ENCODE measurements around the gene FUCA2.
A peak's percentile ranks its signal among the peaks of the same experiment; 100 is the strongest.

FUCA2 gene

GRCh38 chr6:143546599-143546998 is 35.1 kb upstream of the FUCA2 start:
- no peaks in the 10 kb centered on the region for H3K27me3 ChIP-seq (ENCODE audit: control insufficient read depth in 1 of 2, insufficient read depth in 2 of 2, low read length in 2 of 2)
- H3K4me1 ChIP-seq (ENCODE audit: control insufficient read depth in 1 of 2, insufficient read depth in 2 of 2, low read length in 2 of 2), result peaks cover 35 to 57% of the 10 kb centered on the region in 2 donors
- H3K9me3 ChIP-seq (ENCODE audit: control insufficient read depth in 1 of 2, low read length in 2 of 2), result no peaks in the 10 kb centered on the region
- H3K9ac ChIP-seq (ENCODE audit: low read depth in 1 of 2, low read length in 2 of 2), result no peak overlapping the region
- no peaks in the 10 kb centered on the region for H3K36me3 ChIP-seq (ENCODE audit: control insufficient read depth in 1 of 2, insufficient read depth in 2 of 2, low read length in 2 of 2)
- no peak overlapping the region for H3K4me3 ChIP-seq (ENCODE audit: low read depth in 1 of 2, low read length in 2 of 2)
- H3K27ac ChIP-seq (ENCODE audit: low read depth, low read length), result no peak overlapping the region

GRCh38 chr6:143545976-143546547 is 34.5 kb upstream of the FUCA2 start:
- Histone ChIP-seq H3K9ac (ENCODE audit: low read depth in 1 of 2, low read length in 2 of 2) (peak overlapping the region in 1 of 2 donors; percentile 22), H3K36me3 (ENCODE audit: control insufficient read depth in 1 of 2, insufficient read depth in 2 of 2, low read length in 2 of 2) (no peaks in the 10 kb centered on the region), H3K27me3 (ENCODE audit: control insufficient read depth in 1 of 2, insufficient read depth in 2 of 2, low read length in 2 of 2) (no peaks in the 10 kb centered on the region), H3K9me3 (ENCODE audit: control insufficient read depth in 1 of 2, low read length in 2 of 2) (no peaks in the 10 kb centered on the region), H3K27ac (ENCODE audit: low read depth, low read length) (peak overlapping the region; percentile 16), H3K4me1 (ENCODE audit: control insufficient read depth in 1 of 2, insufficient read depth in 2 of 2, low read length in 2 of 2) (peaks cover 35 to 62% of the 10 kb centered on the region in 2 donors), H3K4me3 (ENCODE audit: low read depth in 1 of 2, low read length in 2 of 2) (no peak overlapping the region)

DNA sequence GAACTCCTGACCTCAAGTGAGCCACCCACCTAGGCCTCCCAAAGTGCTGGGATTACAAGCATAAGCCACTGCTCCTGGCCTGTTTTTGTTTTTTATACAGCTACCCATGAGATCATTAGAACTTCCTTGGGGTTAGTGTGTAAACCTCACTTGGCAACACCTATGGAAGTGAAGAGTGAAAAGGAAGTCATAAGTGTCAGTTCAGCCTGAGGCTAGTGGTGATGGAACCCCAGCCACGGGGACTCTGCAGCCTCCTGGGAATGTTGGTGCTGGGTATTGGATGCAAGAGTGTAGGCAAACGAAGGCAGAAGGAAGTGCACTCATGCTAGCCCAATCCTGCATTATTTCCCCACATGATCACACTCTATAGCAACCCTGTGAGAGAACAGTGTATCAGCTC is 33.6 kb upstream of the FUCA2 start:
- Histone ChIP-seq H3K9ac (ENCODE audit: low read depth in 1 of 2, low read length in 2 of 2) (peak overlapping the region in 1 of 2 donors; percentile 22), H3K9me3 (ENCODE audit: control insufficient read depth in 1 of 2, low read length in 2 of 2) (no peaks in the 10 kb centered on the region), H3K4me3 (ENCODE audit: low read depth in 1 of 2, low read length in 2 of 2) (no peak overlapping the region), H3K36me3 (ENCODE audit: control insufficient read depth in 1 of 2, insufficient read depth in 2 of 2, low read length in 2 of 2) (no peaks in the 10 kb centered on the region), H3K27me3 (ENCODE audit: control insufficient read depth in 1 of 2, insufficient read depth in 2 of 2, low read length in 2 of 2) (no peaks in the 10 kb centered on the region), H3K4me1 (ENCODE audit: control insufficient read depth in 1 of 2, insufficient read depth in 2 of 2, low read length in 2 of 2) (peaks cover 35 to 65% of the 10 kb centered on the region in 2 donors), H3K27ac (ENCODE audit: low read depth, low read length) (no peak overlapping the region)

GRCh38 chr6:143544011-143544696 is 32.6 kb upstream of the FUCA2 start:
- Histone ChIP-seq H3K4me3 (ENCODE audit: low read depth in 1 of 2, low read length in 2 of 2) (peak overlapping the region; percentile 20 to 25), H3K27me3 (ENCODE audit: control insufficient read depth in 1 of 2, insufficient read depth in 2 of 2, low read length in 2 of 2) (no peaks in the 10 kb centered on the region), H3K36me3 (ENCODE audit: control insufficient read depth in 1 of 2, insufficient read depth in 2 of 2, low read length in 2 of 2) (no peaks in the 10 kb centered on the region), H3K4me1 (ENCODE audit: control insufficient read depth in 1 of 2, insufficient read depth in 2 of 2, low read length in 2 of 2) (peaks cover 30 to 64% of the 10 kb centered on the region in 2 donors), H3K9ac (ENCODE audit: low read depth in 1 of 2, low read length in 2 of 2) (peak overlapping the region in 1 of 2 donors; percentile 25), H3K9me3 (ENCODE audit: control insufficient read depth in 1 of 2, low read length in 2 of 2) (no peaks in the 10 kb centered on the region), H3K27ac (ENCODE audit: low read depth, low read length) (no peak overlapping the region)

GRCh38 chr6:143543435-143543834 is 31.9 kb upstream of the FUCA2 start:
- peak overlapping the region in 1 of 2 donors; percentile 20 for H3K4me3 ChIP-seq (ENCODE audit: low read depth in 1 of 2, low read length in 2 of 2)
- no peaks in the 10 kb centered on the region for H3K36me3 ChIP-seq (ENCODE audit: control insufficient read depth in 1 of 2, insufficient read depth in 2 of 2, low read length in 2 of 2)
- no peaks in the 10 kb centered on the region for H3K27me3 ChIP-seq (ENCODE audit: control insufficient read depth in 1 of 2, insufficient read depth in 2 of 2, low read length in 2 of 2)
- no peak overlapping the region for H3K27ac ChIP-seq (ENCODE audit: low read depth, low read length)
- H3K4me1 ChIP-seq (ENCODE audit: control insufficient read depth in 1 of 2, insufficient read depth in 2 of 2, low read length in 2 of 2), result peaks cover 29 to 66% of the 10 kb centered on the region in 2 donors
- no peaks in the 10 kb centered on the region for H3K9me3 ChIP-seq (ENCODE audit: control insufficient read depth in 1 of 2, low read length in 2 of 2)
- H3K9ac ChIP-seq (ENCODE audit: low read depth in 1 of 2, low read length in 2 of 2), result peak overlapping the region in 1 of 2 donors; percentile 25

DNA sequence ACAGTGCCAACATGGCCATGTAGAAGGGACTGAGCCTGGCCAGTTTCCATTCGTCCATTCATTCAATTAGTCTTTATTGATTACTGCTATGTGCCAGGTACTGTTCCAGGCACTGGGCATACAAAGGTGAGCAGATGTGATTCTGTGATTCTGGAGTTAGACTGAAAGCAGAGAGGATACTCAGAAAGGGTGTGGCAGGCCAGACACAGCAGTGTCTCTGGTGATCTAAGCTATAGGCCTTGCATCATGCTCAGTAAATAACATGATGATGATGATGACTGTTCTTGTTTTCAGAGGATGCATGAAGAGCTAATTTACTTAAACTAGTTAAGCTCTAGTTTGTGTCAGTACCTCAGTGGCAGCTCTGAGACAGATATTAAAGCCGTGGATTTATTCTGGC is 31.4 kb upstream of the FUCA2 start:
- H3K9me3 ChIP-seq (ENCODE audit: control insufficient read depth in 1 of 2, low read length in 2 of 2), result no peaks in the 10 kb centered on the region
- no peak overlapping the region for H3K4me3 ChIP-seq (ENCODE audit: low read depth in 1 of 2, low read length in 2 of 2)
- H3K27me3 ChIP-seq (ENCODE audit: control insufficient read depth in 1 of 2, insufficient read depth in 2 of 2, low read length in 2 of 2), result no peaks in the 10 kb centered on the region
- no peak overlapping the region for H3K27ac ChIP-seq (ENCODE audit: low read depth, low read length)
- no peaks in the 10 kb centered on the region for H3K36me3 ChIP-seq (ENCODE audit: control insufficient read depth in 1 of 2, insufficient read depth in 2 of 2, low read length in 2 of 2)
- peaks cover 34 to 71% of the 10 kb centered on the region in 2 donors for H3K4me1 ChIP-seq (ENCODE audit: control insufficient read depth in 1 of 2, insufficient read depth in 2 of 2, low read length in 2 of 2)
- no peak overlapping the region for H3K9ac ChIP-seq (ENCODE audit: low read depth in 1 of 2, low read length in 2 of 2)

GRCh38 chr6:143540192-143540591 is 28.7 kb upstream of the FUCA2 start:
- H3K9ac ChIP-seq (ENCODE audit: low read depth in 1 of 2, low read length in 2 of 2), result peak overlapping the region in 1 of 2 donors; percentile 33
- no peaks in the 10 kb centered on the region for H3K27me3 ChIP-seq (ENCODE audit: control insufficient read depth in 1 of 2, insufficient read depth in 2 of 2, low read length in 2 of 2)
- H3K9me3 ChIP-seq (ENCODE audit: control insufficient read depth in 1 of 2, low read length in 2 of 2), result no peaks in the 10 kb centered on the region
- H3K27ac ChIP-seq (ENCODE audit: low read depth, low read length), result no peak overlapping the region
- peaks cover 40 to 67% of the 10 kb centered on the region in 2 donors for H3K4me1 ChIP-seq (ENCODE audit: control insufficient read depth in 1 of 2, insufficient read depth in 2 of 2, low read length in 2 of 2)
- no peak overlapping the region for H3K4me3 ChIP-seq (ENCODE audit: low read depth in 1 of 2, low read length in 2 of 2)
- H3K36me3 ChIP-seq (ENCODE audit: control insufficient read depth in 1 of 2, insufficient read depth in 2 of 2, low read length in 2 of 2), result no peaks in the 10 kb centered on the region

- no peak overlapping the region for H3K9ac ChIP-seq (ENCODE audit: low read depth in 1 of 2, low read length in 2 of 2)
- H3K27ac ChIP-seq (ENCODE audit: low read depth, low read length), result no peak overlapping the region
- H3K27me3 ChIP-seq (ENCODE audit: control insufficient read depth in 1 of 2, insufficient read depth in 2 of 2, low read length in 2 of 2), result no peaks in the 10 kb centered on the region
- H3K36me3 ChIP-seq (ENCODE audit: control insufficient read depth in 1 of 2, insufficient read depth in 2 of 2, low read length in 2 of 2), result no peaks in the 10 kb centered on the region
- peaks cover 43 to 67% of the 10 kb centered on the region in 2 donors for H3K4me1 ChIP-seq (ENCODE audit: control insufficient read depth in 1 of 2, insufficient read depth in 2 of 2, low read length in 2 of 2)
- H3K4me3 ChIP-seq (ENCODE audit: low read depth in 1 of 2, low read length in 2 of 2), result no peak overlapping the region
- no peaks in the 10 kb centered on the region for H3K9me3 ChIP-seq (ENCODE audit: control insufficient read depth in 1 of 2, low read length in 2 of 2)
Measured at GRCh38 chr6:143539734-143540133, 28.2 kb upstream of the FUCA2 start.

DNA sequence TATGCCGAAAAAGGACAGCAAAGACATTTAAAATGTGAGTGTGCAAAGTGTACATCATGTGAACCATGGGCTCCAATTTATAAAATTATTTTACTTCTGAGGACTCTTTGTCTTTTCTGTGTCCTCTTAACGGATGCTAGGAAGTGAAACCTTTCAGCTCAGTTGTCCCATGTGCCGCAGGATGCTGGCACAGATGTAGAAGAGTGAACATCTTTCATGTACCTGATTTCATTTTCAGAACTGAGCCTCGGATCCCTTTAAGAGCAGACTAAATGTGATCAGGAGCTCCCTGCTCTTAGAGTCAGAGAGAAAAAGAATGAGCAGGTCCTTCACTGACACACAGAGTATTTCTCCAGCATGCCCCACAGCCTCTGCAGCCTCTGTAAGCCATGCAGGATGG is 27.6 kb upstream of the FUCA2 start:
- Histone ChIP-seq H3K36me3 (ENCODE audit: control insufficient read depth in 1 of 2, insufficient read depth in 2 of 2, low read length in 2 of 2) (no peaks in the 10 kb centered on the region), H3K27ac (ENCODE audit: low read depth, low read length) (no peak overlapping the region), H3K27me3 (ENCODE audit: control insufficient read depth in 1 of 2, insufficient read depth in 2 of 2, low read length in 2 of 2) (no peaks in the 10 kb centered on the region), H3K4me1 (ENCODE audit: control insufficient read depth in 1 of 2, insufficient read depth in 2 of 2, low read length in 2 of 2) (peaks cover 39 to 64% of the 10 kb centered on the region in 2 donors), H3K9ac (ENCODE audit: low read depth in 1 of 2, low read length in 2 of 2) (no peak overlapping the region), H3K9me3 (ENCODE audit: control insufficient read depth in 1 of 2, low read length in 2 of 2) (no peaks in the 10 kb centered on the region), H3K4me3 (ENCODE audit: low read depth in 1 of 2, low read length in 2 of 2) (no peak overlapping the region)

GRCh38 chr6:143538374-143538773 is 26.9 kb upstream of the FUCA2 start:
- peak overlapping the region; percentile 63 to 81 for H3K4me3 ChIP-seq (ENCODE audit: low read depth in 1 of 2, low read length in 2 of 2)
- no peaks in the 10 kb centered on the region for H3K36me3 ChIP-seq (ENCODE audit: control insufficient read depth in 1 of 2, insufficient read depth in 2 of 2, low read length in 2 of 2)
- H3K9me3 ChIP-seq (ENCODE audit: control insufficient read depth in 1 of 2, low read length in 2 of 2), result no peaks in the 10 kb centered on the region
- H3K9ac ChIP-seq (ENCODE audit: low read depth in 1 of 2, low read length in 2 of 2), result peak overlapping the region; percentile 58 to 77
- H3K27ac ChIP-seq (ENCODE audit: low read depth, low read length), result no peak overlapping the region
- peaks cover 33 to 57% of the 10 kb centered on the region in 2 donors for H3K4me1 ChIP-seq (ENCODE audit: control insufficient read depth in 1 of 2, insufficient read depth in 2 of 2, low read length in 2 of 2)
- H3K27me3 ChIP-seq (ENCODE audit: control insufficient read depth in 1 of 2, insufficient read depth in 2 of 2, low read length in 2 of 2), result no peaks in the 10 kb centered on the region

Data from duodenal mucosa (tissue), 2 donors.